OCI-M1 (cell line): ENCODE results near the gene SCG5.
A peak's percentile ranks its signal among the peaks of the same experiment; 100 is the strongest.
"Not testable (repeated sequence)": the region's sequence is repeated elsewhere in the genome, so short reads cannot be mapped to it uniquely, and the experiment has no call there.

Experiments
- DNase-seq: peaks from one replicate; lab custom pipeline; 2025; lab: John Stamatoyannopoulos, UW

Gene SCG5

GRCh38 chr15:32641517-32642059, at the start of gene SCG5:
TSS of gene SCG5 (plus strand) at chr15:32641710. CDS start at chr15:32643593, 1,883 bp downstream.
- no peak for DNase-seq

DNA sequence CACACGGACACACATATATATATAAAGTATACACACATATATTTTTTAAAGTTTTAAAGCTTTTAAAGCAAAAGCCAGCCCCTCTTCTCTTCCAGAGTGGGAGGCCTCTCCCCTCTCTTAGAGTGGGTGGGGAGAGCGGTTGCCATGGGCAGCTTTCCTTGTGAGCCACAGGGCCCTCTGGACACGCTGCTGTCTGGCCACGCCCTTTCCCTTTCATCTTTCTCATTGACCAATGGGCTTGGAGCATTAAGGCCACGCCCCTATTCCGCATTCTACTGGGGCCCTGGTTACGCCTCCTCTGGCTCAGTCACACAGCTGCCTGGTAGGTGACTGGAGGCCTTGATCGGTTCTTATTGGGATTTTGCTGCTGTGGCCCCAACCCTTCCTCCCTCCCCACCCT, 48.4 kb upstream of the SCG5 start, which contains the start of gene GOLGA8N:
TSS of gene GOLGA8N (plus strand) at position 306 of the 400 bp plus-strand sequence.
- DNase-seq, result not testable (repeated sequence)

DNA sequence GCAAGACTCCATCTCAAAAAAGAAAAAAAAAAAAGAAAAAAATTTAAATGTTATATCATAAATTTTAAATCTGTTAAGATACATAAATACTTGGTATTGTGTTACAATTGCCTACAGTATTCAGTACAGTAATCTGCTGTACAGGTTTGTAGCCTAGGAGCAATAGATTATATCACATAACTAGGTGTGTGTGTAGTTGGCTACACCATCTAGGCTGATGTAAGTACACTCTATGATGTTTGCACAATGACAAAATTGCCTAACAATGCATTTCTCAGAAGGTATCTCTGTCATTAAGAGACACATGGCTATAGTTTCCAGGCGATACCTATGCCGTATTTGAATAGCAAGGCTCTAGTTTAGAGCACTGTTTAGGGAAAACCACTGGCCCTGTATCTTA, 32.0 kb upstream of the SCG5 start:
- not testable (repeated sequence) for DNase-seq

- DNase-seq, result not testable (repeated sequence)
Measured at GRCh38 chr15:32610719-32611118, 30.8 kb upstream of the SCG5 start.

GRCh38 chr15:32614712-32615050, 26.8 kb upstream of the SCG5 start:
- not testable (repeated sequence) for DNase-seq

- DNase-seq, result not testable (repeated sequence)
Measured at GRCh38 chr15:32615051-32615870, 26.2 kb upstream of the SCG5 start, which contains the start of gene ARHGAP11A. TSS of gene ARHGAP11A (plus strand) at chr15:32615504. CDS start at chr15:32616212, 708 bp downstream.

DNA sequence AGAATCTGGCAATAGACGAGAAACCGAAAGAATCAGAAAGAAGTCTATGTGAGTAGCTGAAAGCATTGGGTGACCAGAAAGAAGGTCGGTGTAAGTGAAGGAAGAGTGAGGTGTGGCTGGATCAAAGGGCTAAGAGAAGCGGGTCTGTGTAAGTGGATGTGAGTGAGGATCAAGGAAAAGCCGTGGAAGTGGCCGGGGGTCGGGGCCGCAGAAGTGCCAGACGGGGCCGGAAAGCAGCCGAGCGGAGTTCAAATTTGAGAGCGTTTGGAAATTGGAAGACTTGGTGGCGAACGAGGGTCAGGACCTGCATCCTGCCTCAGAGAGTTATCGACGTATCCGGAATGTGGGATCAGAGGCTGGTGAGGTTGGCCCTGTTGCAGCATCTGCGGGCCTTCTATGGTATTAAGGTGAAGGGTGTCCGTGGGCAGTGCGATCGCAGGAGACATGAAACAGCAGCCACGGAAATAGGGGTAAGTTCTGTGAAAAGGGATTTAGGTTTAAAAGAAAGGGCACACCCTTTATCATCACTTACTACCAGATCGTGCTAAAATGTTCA, 25.6 kb upstream of the SCG5 start:
- DNase-seq, result not testable (repeated sequence)

DNA sequence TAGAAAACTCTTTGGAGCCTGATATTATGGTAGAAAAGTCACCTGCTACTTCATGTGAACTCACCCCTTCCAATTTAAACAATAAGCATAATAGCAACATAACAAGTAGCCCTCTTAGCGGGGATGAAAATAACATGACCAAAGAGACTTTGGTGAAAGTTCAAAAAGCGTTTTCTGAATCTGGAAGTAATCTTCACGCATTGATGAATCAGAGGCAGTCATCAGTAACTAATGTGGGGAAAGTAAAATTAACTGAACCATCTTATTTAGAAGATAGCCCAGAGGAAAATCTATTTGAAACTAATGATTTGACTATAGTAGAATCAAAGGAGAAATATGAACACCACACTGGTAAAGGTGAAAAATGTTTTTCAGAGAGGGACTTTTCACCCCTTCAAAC, 5.1 kb upstream of the SCG5 start:
- DNase-seq, result no peak

DNA sequence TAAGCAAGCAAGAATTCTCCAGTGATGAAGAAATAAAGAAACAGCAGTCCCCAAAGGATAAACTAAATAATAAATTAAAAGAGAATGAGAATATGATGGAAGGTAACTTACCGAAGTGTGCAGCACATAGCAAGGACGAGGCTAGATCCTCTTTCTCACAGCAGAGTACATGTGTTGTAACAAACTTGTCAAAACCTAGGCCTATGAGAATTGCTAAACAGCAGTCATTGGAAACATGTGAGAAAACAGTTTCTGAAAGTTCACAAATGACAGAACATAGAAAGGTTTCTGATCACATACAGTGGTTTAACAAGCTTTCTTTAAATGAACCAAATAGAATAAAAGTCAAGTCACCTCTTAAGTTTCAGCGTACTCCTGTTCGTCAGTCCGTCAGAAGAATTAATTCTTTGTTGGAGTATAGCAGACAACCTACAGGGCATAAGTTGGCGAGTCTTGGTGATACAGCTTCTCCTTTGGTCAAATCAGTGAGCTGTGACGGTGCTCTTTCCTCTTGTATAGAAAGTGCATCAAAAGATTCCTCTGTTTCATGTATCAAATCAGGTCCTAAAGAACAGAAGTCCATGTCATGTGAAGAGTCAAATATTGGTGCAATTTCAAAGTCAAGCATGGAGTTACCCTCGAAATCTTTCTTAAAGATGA, 4.5 kb upstream of the SCG5 start:
- no peak for DNase-seq

- DNase-seq, result no peak
Measured at GRCh38 chr15:32637704-32638103, 3.8 kb upstream of the SCG5 start.

DNA sequence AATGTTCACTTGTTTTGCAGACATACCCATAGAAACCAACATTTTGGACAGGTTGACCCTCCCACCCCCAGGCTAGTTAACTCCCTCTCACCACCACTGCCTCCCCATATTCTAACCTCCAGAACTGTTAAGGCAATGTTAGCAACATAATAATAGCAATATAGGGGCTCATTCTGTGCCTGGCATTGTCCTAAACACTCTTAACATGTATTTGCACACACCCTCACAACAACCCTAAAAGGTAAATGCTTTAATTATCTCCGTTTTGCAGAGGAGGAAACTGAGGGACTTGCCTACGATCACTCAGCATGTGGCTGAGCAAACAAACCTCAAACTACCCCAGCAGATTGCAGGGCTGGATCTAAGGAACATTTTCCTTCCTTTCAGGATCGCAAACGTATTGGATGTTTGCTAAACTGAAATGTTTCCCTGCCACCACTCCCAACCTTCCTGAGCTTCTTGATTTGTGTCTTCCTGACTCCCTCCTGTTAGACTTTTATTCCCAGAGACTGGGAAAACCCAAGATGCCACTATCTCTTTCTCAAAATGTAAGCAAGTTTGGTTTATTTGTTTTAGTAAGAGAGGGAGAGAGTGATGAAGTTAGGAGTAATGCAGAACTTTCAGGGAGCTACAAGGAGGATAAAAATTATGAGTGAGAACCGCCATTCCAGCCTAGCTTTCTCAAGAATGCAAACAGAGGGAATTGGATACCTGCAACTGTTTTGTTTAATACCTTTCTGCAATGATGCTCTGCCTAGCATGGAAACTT, 1.3 kb downstream of the SCG5 start:
- no peak for DNase-seq

GRCh38 chr15:32643907-32644445, 2.5 kb downstream of the SCG5 start:
- DNase-seq, result no peak

GRCh38 chr15:32646291-32646690, 4.8 kb downstream of the SCG5 start:
- DNase-seq, result no peak

DNA sequence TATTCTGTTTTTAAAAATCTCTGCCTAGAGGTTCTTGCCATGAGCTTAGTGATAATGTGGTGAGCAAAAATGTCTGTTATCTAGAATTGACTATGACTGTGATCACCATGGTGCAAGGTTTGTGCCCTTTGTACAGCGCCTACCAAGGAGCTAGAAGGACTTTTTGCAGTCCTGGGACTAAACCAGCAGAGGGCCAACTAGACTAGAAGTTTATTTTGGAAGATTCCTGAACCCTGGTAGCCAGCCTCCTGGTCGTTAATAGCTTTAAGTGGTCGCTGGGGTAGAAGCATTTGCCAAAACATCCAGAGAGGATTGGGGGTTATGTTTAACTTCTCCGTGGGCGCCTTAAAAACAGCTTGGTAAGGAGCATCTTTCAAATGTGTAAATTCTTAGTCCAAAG, 7.8 kb downstream of the SCG5 start:
- DNase-seq, result peak; percentile 45

DNA sequence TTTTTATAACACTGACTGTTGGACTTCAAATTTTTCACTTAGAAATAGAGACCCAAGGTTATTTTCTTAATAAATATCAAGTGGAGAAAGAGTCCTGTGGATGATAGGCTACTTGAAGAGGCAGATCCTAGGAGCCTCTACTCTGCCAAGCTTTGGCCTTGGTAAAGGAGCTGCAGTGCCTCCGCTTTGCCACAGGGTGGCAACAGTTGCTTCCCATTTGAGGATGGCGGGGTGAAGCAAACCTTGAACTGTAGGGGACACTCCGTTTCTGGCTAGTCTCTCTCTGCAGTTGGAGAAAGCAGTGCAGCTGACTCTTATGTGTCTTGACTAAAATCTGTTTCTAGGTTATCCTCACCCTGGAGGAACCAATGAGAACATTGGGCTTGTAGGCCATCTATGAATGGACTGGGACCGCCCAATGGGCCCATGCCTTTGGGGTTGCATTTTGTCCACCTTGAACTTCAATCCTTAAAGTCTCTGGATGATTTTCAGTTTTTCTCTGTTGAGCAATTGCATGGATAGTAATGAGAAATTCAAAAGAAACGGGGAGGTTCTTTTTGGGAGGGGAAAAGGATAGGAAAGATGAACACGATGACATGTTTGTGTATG, 9.8 kb downstream of the SCG5 start:
- peak; percentile 77 for DNase-seq

- no peak for DNase-seq
Measured at GRCh38 chr15:32652178-32652577, 10.7 kb downstream of the SCG5 start.

- DNase-seq, result no peak
Measured at GRCh38 chr15:32656091-32656490, 14.6 kb downstream of the SCG5 start.

- no peak for DNase-seq
Measured at GRCh38 chr15:32656496-32656895, 15.0 kb downstream of the SCG5 start.

DNA sequence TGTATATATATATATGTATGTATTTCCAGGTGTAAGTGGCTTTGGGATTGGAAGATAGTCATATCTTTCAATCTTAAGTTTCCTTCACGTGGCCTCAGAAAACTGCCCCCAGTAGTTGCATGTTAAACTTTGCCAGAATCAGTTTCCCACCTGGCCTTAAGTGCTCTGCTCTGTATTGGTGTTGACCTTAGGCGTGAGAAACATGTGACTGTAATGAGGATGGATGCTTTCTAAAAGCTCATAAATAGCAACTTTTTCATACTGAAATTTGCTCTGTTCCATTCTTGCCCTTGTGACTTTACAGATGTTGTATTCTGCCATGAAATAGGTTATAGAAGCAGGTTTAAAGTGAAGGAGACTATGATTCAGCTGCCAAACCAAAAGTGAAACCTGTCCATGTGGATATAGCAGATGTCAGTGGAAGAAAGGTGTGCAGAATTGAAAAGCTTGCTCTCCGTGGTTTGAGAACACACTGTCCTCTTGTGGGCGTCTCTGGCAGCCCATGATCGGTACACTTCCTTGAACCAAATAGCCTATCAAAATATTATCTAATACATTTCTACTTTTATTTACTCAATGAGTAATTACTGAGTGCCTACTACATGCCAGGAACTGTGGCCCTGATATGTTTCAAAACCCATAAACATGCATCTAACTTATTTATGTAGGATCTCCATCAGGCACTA, 15.8 kb downstream of the SCG5 start:
- DNase-seq, result peak; percentile 42

DNA sequence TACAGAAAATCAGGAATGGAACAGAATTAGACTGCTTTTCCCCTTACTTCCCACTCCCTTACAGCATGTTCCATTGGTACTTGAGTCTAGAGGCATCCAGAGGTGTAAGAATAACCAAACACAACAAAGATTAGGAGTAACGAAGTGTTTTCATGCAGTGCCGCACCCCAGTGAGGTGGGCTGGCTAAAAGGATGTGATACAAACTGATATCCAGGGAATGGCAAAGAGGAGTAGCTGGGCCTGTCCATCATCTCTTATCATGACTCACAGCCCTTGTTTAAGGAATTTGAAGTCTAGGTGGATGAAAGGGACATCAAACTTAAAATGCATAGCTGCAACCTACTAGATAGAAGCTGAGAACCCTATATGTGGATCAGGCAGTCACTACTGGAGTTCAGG, 16.4 kb downstream of the SCG5 start:
- DNase-seq, result no peak
